ENCODE data around the gene MALRD1.

MALRD1 gene

DNA sequence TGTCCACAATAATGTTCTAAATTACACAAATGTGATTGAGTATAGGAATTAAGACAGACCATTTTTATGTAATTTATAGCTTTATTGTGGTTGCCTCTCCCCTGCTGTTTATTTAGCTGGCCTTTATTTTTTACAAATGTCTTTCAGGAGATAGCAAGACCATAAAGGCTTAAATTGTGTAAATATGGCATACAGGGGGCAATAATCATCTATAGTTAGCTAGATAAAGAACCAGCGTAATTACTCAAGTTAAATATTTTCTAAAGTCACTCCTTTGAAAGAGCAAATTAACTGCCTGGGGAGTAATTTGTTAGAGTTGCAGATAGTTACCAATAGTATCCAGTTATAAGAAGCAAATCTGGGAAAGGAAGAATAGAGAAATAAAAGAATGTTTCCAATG, at the start of gene MALRD1:
MALRD1 (plus strand) TSS at position 313 of the 400 bp plus-strand sequence. CDS start 138 bp downstream, outside the sequence.
- no peak for ATAC-seq

DNA sequence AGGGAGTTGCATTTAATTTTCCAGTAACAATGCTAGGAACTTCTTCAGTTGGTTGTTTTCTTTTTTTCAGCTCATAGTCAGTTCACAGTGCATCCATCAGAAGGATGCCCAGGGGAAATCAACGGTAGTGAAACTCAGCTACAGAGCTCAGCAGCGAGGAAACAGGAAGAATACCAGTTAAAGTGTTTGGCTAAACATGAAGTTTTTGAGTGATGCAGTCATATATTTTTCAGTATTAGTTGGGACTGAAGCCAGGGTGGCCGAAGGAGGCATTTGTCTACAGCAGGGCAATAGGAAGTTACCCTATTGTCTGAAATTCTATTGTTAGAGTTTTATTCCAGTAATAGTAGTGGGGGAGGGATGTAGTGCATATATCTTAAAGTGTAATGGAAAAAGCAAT, 45.3 kb upstream of the MALRD1 start:
- ATAC-seq = no peak

DNA sequence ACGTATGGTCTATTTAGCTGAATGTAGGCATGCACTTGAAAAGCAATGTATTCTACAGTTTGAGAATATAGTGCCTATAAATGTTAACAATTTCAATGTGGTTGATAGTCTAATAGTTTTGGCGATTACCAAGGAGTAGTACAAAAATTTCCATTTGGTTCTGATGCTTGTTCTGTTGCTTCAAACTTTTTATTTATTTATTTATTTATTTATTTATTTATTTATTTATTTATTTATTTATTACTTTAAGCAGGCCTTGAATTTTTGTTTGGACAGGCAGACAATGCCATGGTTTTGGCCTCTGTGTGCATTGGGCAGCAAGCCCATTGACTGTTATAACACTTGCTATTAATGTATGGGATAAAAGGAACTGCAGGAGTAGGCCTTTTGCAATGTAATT, 36.5 kb upstream of the MALRD1 start:
- ATAC-seq = no peak

DNA sequence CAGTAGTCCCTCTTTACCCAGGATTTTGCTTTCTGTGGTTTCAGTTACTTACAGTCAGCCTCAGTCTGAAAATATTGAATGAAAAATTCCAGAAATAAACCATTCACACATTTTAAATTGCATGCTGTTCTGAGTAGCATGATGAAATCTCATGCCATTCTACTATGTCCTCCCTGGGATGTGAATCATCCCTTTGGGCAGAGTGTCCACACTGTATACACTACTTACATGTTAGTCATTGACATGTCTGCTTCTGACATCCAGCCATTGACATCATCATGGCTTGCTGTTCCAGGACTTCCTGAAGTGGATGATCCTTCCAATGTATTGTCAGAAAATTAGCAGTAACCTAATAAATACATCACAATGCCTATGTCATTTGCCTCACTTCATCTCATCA, 34.6 kb upstream of the MALRD1 start:
- no peak for ATAC-seq

DNA sequence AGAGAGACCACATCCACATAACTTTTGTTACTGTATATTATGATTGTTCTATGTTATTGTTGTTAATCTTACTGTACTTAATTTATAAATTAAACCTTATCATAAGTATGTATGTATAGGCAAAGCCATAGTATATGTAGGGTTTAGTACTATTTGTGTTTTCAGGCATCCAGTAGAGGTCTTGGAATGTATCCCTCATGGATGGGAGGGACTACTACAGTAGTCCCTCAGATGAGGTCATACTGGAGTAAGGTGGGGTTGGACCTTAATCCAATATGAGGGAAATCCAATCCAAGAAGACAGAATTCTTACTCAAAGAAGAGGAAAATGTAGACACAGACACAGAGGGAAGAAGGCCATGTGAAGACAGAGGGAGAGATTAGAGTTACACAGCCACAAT, 34.1 kb upstream of the MALRD1 start:
- ATAC-seq = no peak

DNA sequence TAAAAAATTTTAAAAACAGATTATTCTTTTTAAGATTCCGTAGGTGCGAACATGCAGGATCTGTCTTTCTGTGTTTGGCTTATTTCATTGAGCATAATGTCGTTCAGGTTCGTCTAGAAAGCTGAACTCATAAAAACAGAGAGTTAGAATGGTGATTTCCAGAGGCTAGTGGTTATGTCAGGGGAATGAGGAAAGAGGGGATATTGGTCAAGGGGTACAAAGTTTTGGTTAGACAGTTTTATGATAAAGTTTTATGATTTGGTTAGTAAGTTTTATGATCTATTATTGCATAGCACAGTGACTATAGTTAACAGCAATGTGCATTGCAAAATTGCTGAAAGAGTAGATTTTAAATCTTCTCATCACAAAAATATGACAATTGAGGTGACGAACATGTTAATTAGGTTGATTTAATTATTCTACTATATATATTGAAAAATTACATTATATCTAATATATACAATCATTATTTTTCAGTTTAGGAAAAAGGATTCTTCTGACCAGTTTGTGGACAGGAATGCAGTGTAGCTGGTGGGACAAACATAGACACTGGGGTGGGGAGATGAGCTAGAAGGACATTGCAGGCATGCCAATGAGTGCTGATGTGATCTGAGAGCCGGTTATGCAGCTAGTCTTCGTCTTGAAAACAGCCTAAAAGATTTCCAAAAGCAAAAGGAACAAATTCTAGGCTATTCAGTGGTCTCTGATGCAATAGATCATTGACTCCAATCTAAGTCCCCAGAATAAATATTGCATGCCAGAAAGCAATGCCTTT, 31.3 kb upstream of the MALRD1 start:
- no peak for ATAC-seq

DNA sequence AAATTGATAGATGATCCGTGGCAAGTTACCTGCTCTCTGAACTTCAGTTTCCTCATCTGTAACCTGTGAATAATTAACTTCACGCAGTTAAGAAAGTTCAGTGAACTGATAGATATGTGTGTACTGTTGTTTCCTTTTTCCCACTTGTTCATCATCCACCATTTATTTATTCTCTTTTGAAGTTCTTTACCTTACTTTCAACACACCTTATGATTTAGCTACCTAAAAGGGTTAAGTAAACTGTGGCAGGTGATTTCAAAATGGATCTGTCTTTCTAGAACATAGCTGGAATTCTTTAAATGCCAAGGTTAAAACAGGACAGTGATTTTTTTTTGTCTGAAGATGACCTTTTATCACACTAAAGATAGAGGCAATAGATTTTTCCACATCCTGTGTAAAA, 27.4 kb upstream of the MALRD1 start:
- no peak for ATAC-seq

DNA sequence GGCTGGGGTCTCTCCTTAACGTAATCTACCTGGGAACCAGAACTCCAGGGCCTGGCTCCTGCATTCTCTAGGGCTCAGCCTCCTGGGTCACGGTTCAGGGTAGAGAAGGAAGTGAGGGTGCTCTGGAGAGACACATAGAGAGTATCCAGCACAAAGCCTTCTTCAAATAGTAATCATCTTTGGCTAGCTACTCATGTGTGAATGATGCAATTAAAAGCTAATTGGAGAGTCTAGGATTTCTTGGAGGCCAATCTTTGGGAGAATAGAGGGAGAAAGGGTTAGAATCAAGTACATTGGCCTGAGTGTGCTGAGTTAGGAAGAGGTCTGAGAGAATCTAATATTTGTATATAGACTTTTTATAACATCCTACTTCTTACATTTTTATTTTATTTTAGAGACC, 24.0 kb upstream of the MALRD1 start:
- ATAC-seq = no peak

DNA sequence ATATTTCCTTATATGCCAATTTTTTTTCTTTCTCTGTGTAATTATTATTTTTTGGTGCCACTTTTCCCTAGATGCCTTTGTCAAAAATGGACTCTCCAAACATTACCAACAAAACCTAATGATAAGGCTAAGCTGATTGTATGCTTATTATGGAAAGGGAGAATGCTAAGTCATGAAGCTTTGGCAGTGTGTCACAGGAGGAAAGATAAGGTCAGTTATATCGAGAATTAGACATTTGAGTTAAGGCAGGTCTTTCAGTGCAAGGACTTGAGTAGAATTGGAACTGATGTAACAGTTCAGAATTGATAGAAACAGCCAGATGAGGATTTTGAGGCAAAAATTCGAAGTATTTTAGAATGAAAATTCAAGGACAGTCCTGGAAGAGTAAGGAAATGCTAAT, 16.8 kb upstream of the MALRD1 start:
- ATAC-seq = no peak

DNA sequence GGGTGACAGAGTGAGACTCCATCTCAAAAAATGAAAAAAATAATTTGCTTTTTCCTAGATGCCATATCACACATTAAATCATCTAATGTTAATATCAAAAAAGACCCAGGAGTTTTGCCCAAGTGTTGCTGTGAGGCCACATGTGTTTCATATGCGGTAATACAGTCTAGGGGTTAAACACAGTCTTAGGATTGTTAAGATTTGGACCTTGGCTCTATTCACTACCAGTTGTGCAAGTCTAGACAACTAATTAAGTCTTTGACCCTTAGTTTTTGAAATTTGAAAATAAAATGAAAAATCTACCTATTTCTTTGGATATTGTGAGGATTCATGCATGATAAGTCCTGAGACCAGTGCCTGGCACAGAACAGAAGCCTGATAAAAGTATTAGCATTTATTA, 14.9 kb upstream of the MALRD1 start:
- ATAC-seq = no peak

DNA sequence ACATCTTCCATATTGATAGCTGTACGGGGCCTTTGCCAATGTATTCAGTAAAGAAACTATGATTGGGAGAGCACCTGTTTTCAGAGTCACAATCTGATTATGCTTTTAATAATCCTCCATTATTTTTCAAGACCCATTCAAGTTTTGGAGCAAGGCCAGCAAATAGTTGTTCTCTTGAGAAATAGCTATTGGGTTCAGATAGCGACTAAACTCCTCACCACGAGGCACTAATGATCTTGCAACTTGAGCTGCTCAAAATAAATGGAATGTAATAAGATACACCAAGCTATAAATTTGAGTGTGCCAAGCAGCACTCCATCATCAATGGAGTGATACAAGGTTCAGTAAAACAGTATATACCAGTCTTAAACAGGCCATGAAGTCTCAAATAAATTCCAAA, 7.4 kb upstream of the MALRD1 start:
- no peak for ATAC-seq

DNA sequence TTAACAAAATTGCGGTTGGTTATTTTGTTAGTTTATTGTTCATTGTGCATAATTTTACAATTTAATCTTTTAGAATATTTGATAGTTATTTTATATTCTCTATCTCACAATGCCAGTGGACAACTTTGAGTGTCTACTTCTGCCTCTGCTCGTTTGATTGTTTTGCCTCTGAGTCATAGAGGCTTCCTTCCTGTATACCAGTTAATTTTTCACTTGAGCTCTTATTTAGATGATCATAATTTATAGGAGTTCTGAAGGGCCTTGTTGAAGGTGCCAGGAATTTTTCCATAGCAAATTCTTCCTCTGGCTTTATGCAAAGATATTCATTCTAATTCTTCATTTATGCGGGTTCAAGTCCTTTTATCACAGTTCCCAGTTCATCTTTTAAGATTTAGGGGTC, 5.2 kb upstream of the MALRD1 start:
- no peak for ATAC-seq

DNA sequence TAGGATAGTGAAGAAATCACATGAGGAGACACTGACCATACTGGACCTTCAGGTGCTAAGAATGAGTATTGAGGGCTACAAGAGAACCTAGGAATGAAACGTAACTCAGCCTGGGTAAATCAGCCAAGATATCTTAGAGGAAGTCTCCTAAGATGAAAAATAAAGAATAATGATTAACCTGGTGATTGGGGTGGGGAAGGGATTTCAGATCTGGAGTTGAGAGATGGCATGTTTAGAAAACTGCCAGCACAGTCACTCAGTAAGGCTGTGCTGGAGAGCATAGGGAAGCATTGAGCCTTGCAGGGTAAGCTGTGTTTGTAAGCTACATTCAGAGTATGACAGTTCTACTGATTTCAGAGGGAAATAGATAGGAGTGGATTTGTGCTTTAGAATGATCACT, 1.9 kb upstream of the MALRD1 start:
- no peak for ATAC-seq

DNA sequence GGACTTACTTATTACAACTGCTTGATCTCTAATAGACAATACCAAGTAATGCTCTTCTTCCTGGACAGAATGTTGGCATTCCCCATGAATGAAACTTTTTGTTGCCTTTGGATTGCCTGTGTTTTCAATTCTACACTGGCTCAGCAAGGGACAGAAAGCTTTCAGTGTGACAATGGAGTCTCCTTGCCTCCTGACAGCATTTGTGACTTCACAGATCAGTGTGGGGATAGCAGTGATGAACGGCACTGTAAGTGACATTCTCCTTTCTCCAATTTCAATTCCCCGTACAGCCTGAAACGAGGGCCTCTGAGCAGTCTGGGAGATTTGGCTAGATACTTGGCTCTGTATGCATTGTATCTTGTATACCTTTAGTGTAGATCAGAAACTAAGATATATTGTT, 290 bp downstream of the MALRD1 start:
- ATAC-seq = no peak

DNA sequence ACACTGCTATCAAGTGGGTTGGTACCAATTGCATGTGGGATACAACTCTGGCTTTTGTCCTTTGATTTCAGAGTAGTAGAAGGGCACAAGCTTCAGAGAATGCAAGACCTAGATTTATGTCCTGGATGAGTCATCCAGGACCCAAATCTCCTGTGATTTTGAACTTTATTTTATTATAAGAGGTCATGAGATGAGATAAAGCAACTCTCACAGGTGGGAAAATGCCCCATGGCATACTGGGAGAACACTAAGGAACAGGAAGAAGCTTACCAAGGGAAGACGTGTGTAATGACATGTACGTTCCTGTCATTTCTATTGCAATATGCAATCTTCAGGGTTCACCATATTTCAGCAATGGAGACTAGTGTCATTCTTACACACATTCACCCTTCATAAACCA, 966 bp downstream of the MALRD1 start:
- no peak for ATAC-seq

DNA sequence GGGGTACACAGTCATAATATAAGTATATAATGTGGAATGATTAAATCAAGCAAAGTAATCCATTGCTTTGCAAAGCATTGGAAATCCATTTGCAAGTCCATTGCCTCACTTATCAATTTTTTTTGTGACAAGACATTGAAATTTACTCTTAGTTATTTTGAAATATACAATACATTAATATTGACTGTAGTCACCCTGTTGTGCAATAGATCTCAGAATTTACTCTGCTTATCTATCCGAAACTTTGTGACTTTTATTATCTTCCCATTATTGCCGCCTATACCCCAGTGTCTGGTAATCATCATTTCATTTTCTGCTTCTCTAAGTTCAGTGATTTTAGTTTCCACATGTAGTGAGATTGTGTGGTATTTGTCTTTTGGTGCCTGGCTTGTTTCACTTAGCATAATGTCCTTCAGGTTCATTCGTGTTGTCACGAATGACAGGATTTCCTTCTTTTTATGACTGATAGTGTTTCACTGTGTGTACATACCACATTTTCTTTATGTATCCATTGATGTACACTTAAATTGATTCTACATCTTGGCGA, 5.8 kb downstream of the MALRD1 start:
- no peak for ATAC-seq

DNA sequence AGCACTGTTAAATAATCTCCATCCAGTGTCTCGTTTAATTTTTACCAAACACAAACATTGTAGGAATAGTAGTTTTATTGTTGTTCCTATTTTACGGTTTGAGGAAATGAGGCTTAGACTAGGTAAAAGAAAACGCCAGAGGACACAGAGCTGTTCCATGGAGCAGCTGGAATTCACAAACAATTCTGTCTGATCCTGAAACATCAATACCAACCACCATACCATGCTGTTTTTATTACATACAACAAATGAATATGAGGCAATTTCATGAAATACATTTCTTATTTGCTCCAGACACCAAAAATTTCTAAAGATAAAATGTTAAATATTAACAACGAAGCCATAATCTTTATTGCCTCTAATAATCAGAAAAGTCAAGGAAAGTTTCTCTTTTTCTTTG, 9.4 kb downstream of the MALRD1 start:
- ATAC-seq = no peak

DNA sequence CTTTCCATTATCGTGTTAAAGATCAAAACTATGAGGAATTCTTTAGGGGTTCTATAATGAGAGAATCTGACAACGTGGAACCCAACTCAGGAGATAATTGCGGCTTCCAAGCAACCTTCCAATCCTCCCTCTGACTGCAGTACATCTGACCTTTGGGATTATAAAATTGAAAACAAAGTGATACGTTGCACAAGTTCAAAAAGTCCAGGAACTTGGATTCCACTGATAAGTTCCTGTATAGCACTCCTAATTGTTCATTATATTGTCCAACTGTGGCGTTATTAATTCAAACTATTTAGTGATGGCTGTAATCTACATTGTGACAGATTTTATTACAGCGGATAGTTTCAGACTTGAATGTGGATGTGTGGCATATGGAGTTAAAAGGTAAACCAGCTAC, 15.4 kb downstream of the MALRD1 start:
- ATAC-seq = no peak

DNA sequence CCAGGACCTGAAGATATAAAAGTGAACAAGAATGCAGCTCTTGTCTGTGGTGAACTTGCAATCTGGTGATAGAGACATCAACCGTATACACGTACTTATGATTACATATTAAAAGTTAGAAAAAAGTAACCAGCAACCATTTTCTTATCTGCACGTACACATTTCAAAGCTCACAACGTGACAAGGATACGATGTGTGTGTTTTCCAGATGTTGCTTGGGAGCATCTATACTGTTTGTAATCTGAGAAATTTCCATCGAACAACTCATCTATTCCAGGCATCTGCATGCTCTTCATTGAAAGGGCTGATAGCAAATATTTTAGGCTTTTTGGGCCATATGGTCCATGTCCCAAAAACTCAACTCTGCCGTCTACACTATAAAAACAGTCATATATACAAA, 23.3 kb downstream of the MALRD1 start:
- ATAC-seq = no peak

DNA sequence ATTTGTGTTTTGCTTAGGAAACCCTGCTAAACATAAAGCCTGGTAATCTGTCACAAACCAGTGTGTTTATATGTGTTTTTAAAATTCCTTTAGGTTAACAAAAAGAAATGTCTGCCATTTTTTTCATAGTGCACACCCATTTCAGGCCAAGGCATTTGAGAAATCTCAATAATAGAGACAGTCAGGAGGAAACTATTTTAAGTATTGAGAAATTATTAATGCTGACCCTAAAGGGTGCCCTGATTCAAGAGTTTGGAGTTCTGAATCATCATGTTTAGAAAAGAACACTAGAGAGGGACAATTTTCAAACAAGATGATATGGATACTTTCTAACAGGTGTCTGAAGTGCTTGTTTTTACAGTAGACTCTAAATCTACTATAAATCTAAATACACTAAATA, 28.7 kb downstream of the MALRD1 start:
- no peak for ATAC-seq

DNA sequence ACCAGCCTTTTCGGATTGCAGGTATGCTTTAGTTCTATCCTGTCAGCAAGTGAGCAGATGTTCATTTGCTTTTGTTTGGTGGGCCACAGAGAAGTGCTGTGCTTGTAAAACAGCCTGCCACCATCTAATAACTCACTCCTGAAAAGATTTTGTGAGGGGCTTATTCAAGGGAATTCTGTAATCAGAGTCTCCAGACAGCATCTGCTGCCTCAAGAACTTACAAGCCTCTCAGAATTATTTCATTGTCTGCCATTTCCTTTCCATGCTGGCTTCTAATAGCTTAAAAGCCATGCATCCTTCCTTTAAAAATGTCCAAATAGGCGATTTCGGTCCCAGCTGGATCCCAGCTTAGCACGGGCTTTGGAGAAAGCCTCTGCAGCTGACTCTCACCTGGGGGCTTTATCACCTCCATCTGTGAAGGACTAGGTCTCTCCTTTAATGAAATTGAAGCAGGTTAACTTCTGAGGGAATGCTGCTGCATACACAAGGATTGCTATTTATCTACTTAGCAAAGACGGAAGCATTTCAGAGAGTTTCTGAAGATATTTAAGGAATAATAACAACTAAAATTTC, 48.0 kb downstream of the MALRD1 start:
- no peak for ATAC-seq

DNA sequence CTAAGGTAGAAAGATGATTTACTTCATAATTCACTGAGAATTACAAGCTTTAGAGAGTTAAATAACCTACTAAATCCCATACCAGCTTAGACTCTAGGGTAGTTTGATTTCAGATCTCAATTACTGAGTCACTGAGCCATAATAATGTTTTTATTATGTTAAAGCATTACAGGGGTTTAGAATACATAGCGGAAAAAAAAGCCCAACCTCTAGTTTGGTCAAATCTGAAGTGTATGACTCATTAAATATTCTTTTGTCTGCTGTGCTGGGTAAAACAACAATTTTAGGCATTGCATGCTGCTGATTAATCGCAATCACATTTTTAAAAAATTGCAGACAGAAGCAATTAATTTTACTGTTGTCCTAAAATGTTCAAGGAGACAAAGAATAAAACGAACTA, 48.5 kb downstream of the MALRD1 start:
- ATAC-seq = no peak

DNA sequence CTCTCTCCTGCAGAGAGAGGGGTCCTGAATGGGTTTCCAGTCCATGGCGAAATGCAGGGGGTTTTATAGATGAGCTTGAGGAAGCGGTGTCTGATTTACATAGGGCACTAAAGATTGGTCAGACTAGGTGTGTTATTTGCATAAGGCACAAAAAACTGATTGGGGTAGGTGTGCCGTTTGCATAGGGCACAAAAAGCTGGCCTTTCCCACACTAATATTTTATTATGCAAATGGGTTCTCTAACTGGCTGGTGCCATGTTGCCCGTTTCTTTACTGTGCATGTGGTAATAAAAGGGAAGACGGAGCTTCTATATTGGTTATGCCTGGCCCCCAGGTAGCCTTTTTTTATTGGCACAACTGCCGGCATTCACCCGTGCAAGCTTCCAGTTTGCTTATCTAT, 50.2 kb downstream of the MALRD1 start:
- no peak for ATAC-seq

DNA sequence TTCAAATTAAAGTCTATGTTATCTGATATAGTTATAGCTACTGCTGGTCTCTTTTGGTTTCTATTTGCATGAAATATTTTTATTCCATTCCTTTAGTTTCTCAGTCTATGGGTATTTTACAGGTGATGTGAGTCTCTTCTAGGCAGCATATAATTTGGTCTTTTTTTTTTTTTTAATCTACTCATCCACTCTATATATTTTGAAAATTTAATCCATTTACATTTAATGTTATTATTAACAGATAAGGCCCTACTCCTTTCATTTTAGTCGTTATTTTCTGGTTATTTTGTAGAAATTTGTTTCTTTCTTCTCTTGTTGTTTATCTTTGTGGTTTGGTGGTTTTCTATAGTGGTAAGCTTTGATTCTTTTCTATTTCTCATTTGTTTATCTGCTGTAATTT, 58.8 kb downstream of the MALRD1 start:
- ATAC-seq = no peak

All from activated CD4-positive, CD25-positive, alpha-beta regulatory T cell treated with anti-CD3 and anti-CD28 coated beads, Interleukin-2, amount 50 U/mL, for 24 hours (primary cell).